HG03135 (cell line): Measurements from ENCODE around the gene CPD.
"Not testable (repeated sequence)": the region's sequence is repeated elsewhere in the genome, so short reads cannot be mapped to it uniquely, and the experiment has no call there.

Source experiments
- ATAC-seq: cut with Tn5 transposase; IDR thresholded peaks from one replicate; pipeline ENCODE4 v1.9.1; 2021; ENCODE audit warnings: mild to moderate bottlenecking, moderate library complexity; ENCODE audit not compliant: unreplicated experiment

The CPD gene

GRCh38 chr17:30424471-30424870 is 45.7 kb downstream of the CPD start:
- ATAC-seq: no peak

- no peak for ATAC-seq
These were observed 47.6 kb downstream of the CPD start for GRCh38 chr17:30426292-30426691.

GRCh38 chr17:30427611-30428010 is 48.9 kb downstream of the CPD start:
- no peak for ATAC-seq

GRCh38 chr17:30429155-30429554 is 50.4 kb downstream of the CPD start:
- ATAC-seq: no peak

GRCh38 chr17:30433514-30433913 is 54.8 kb downstream of the CPD start:
- ATAC-seq: no peak

- ATAC-seq: no peak
These were observed 58.0 kb downstream of the CPD start for GRCh38 chr17:30436729-30437128.

GRCh38 chr17:30443721-30444120 is 65.0 kb downstream of the CPD start:
- ATAC-seq: no peak

- not testable (repeated sequence) for ATAC-seq
These were observed 67.9 kb downstream of the CPD start for GRCh38 chr17:30446640-30447039.

- ATAC-seq: no peak
These were observed 70.8 kb downstream of the CPD start for GRCh38 chr17:30449480-30449879.

- ATAC-seq: no peak
These were observed 71.6 kb downstream of the CPD start for GRCh38 chr17:30450125-30451027.

- ATAC-seq: no peak
These were observed 75.9 kb downstream of the CPD start for GRCh38 chr17:30454635-30455034.

- no peak for ATAC-seq
These were observed 79.6 kb downstream of the CPD start for GRCh38 chr17:30458371-30458770.

GRCh38 chr17:30458797-30459413 is 80.2 kb downstream of the CPD start:
- not testable (repeated sequence) for ATAC-seq

- ATAC-seq: no peak
These were observed 89.7 kb downstream of the CPD start for GRCh38 chr17:30468465-30468864.

GRCh38 chr17:30472238-30472890 is 93.6 kb downstream of the CPD start:
- ATAC-seq: no peak

- no peak for ATAC-seq
These were observed 96.5 kb downstream of the CPD start for GRCh38 chr17:30475206-30475605.

GRCh38 chr17:30476726-30477082 is 98.0 kb downstream of the CPD start:
- no peak for ATAC-seq

- peak; percentile 91 for ATAC-seq
These were observed 98.5 kb downstream of the CPD start, which contains the start of gene GOSR1 for GRCh38 chr17:30477083-30477773. TSS of gene GOSR1 (plus strand) at chr17:30477408. CDS start at chr17:30477434, 26 bp downstream.

- ATAC-seq: no peak
These were observed 99.0 kb downstream of the CPD start for GRCh38 chr17:30477774-30478115.

GRCh38 chr17:30482555-30482954 is 103.8 kb downstream of the CPD start:
- no peak for ATAC-seq

GRCh38 chr17:30483159-30483558 is 104.4 kb downstream of the CPD start:
- ATAC-seq: no peak
